HG03575 (cell line): Measurements from ENCODE around the gene CARS1.
A peak's percentile ranks its signal among the peaks of the same experiment; 100 is the strongest.

Experiments used
- ATAC-seq: cut with Tn5 transposase; IDR thresholded peaks from one replicate; pipeline ENCODE4 v1.9.1; 2021; ENCODE audit not compliant: unreplicated experiment, insufficient number of reproducible peaks, low FRiP score; ENCODE audit errors: extremely low read depth

Gene CARS1

GRCh38 chr11:3057069-3057963, at the start of gene CARS1:
CARS1 (minus strand) TSS chr11:3057423; CDS start chr11:3057367, 56 bp downstream.
- ATAC-seq = peak; percentile 69

GRCh38 chr11:3105791-3106735, 48.8 kb upstream of the CARS1 start:
- no peak for ATAC-seq

- ATAC-seq = no peak
These were observed 48.0 kb upstream of the CARS1 start for GRCh38 chr11:3104961-3105790.

- no peak for ATAC-seq
These were observed 47.0 kb upstream of the CARS1 start for GRCh38 chr11:3104051-3104714.

GRCh38 chr11:3103076-3103475, 45.9 kb upstream of the CARS1 start:
- ATAC-seq = no peak

GRCh38 chr11:3102641-3102921, 45.4 kb upstream of the CARS1 start:
- ATAC-seq = no peak

GRCh38 chr11:3101921-3102640, 44.9 kb upstream of the CARS1 start:
- no peak for ATAC-seq

- no peak for ATAC-seq
These were observed 42.0 kb upstream of the CARS1 start for GRCh38 chr11:3099178-3099577.

- no peak for ATAC-seq
These were observed 39.8 kb upstream of the CARS1 start for GRCh38 chr11:3096909-3097530.

- no peak for ATAC-seq
These were observed 38.6 kb upstream of the CARS1 start for GRCh38 chr11:3095712-3096361.

GRCh38 chr11:3094223-3094824, 37.1 kb upstream of the CARS1 start:
- no peak for ATAC-seq

- no peak for ATAC-seq
These were observed 36.3 kb upstream of the CARS1 start for GRCh38 chr11:3093281-3094191.

- no peak for ATAC-seq
These were observed 35.4 kb upstream of the CARS1 start for GRCh38 chr11:3092603-3093141.

- ATAC-seq = no peak
These were observed 34.8 kb upstream of the CARS1 start for GRCh38 chr11:3091846-3092602.
